Ovary (tissue), 3 donors: Measurements from ENCODE around the gene TAOK2.

Experiments
- EP300 ChIP-seq: sonication (generic); formaldehyde crosslinking; IDR thresholded peaks from one replicate; pipeline ENCODE4 v1.6.1; 2017; ENCODE audit warnings: antibody characterized with exemption
- POLR2A ChIP-seq: fragments of 450-650 bp; IDR thresholded peaks from one replicate; pipeline ENCODE4 v1.6.1; 2017; ENCODE audit warnings: antibody characterized with exemption, mild to moderate bottlenecking, moderate library complexity
- TF ChIP-seq, protein P1 (sequence below), 3 donors: fragments of 450-650 bp in 2 of 3; fragments of 200-600 bp in 1 of 3; IDR thresholded peaks; one replicate each; pipeline versions ENCODE4 v1.5.1 to v1.8.0; 2016 to 2022; ENCODE audit warnings: antibody characterized with exemption in 3 of 3, mild to moderate bottlenecking in 1 of 3
- donor health status: DM: no; HTN: no; CAD: no.

DNA sequence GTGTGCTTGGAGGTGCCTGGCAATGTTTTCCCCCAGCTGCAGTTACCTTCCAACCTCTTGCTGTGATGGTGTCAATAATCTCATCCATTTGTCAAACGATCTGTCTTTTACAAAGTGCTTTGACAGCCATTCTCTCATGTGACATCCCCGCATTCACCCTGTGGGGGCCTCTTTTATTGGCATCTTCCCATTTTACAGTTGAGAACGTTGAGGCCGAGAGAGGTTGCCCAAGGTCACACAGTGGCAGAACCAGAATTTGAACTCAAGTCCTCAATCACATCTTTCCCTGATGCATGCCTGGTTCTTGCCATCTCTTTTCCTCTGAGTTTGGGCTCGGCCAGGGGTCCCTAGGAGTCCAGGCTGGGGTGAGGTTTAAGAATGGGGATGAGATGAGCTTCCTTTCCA, 1.5 kb downstream of the TAOK2 start:
- TF ChIP-seq, protein P1, sequence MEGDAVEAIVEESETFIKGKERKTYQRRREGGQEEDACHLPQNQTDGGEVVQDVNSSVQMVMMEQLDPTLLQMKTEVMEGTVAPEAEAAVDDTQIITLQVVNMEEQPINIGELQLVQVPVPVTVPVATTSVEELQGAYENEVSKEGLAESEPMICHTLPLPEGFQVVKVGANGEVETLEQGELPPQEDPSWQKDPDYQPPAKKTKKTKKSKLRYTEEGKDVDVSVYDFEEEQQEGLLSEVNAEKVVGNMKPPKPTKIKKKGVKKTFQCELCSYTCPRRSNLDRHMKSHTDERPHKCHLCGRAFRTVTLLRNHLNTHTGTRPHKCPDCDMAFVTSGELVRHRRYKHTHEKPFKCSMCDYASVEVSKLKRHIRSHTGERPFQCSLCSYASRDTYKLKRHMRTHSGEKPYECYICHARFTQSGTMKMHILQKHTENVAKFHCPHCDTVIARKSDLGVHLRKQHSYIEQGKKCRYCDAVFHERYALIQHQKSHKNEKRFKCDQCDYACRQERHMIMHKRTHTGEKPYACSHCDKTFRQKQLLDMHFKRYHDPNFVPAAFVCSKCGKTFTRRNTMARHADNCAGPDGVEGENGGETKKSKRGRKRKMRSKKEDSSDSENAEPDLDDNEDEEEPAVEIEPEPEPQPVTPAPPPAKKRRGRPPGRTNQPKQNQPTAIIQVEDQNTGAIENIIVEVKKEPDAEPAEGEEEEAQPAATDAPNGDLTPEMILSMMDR (IDR thresholded peaks at IDR 0.05): no peak
- TF ChIP-seq POLR2A (no peak), EP300 (no peak)
